DMS53 (cell line): ENCODE results near the gene MILR1.

Experiments
- DNase-seq: peaks from one replicate; lab custom pipeline; 2025; lab: John Stamatoyannopoulos, UW

MILR1 gene

DNA sequence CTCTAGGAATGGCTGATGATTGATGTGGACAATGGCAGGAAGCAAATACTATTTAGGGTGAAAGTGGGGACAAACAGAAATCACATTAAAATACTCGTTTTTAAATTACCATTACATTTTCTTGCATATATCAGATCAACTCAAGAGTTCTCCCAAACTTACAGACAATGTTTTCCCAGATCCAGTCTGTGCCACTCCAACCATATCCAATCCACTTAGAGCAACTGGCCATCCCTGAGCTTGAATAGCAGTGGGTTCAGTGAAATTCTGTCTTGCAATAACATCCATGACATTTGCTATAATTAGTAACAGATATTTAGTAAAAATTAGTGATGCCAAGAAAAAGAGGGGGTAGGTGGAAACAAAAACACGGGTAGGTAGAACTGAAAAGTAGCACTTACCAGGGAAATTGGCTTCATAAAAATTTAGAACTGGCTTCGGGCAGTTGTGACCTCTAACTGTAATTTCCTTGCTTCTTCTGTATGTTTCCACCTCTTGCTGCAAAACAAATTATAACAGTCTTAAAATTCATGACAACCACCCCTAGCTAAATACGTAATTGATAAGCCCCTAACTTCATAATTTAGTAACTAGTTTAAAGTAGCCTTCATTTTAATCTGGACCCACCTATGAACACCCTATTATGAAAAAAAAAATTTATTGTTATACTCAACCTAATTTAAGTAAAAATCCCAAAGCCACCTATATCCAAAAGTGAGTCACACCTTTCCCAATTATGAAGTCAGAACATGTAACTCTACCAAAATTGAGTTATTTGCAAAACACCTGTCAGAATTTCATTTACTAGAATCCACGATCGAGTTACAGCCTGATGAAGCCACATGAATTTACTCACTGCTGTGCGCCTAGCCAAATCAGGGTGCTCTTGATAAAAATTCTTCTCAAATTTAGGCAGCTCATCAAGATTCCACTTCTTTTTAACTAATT, 55.2 kb downstream of the MILR1 start:
- DNase-seq: no peak

DNA sequence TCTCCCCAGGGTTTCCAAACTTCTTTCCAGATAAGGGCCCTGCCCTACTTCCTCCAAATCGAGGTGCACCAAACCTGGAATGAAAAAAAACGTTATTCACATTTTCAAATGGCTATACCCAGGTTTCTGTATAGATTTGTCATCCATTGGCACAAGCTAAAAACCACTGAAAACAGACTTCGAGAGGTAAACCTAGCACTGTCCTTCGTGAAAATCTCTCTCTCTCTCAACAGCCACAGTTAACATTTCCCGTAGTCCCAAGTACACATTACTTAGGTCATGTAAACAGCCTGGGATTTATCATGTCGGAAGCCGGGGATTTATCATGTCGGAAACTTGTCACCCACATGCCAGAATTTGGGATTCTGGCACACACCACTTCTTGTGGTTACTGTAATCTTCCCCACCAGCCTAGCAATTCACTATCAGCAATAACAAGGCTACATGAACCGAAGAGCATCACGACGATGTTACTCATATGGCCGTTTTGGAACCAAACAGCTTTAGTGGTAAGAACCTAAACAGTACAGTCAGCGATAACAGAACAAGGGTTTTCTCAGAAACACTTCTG, 55.9 kb downstream of the MILR1 start:
- peak; percentile 39 for DNase-seq

DNA sequence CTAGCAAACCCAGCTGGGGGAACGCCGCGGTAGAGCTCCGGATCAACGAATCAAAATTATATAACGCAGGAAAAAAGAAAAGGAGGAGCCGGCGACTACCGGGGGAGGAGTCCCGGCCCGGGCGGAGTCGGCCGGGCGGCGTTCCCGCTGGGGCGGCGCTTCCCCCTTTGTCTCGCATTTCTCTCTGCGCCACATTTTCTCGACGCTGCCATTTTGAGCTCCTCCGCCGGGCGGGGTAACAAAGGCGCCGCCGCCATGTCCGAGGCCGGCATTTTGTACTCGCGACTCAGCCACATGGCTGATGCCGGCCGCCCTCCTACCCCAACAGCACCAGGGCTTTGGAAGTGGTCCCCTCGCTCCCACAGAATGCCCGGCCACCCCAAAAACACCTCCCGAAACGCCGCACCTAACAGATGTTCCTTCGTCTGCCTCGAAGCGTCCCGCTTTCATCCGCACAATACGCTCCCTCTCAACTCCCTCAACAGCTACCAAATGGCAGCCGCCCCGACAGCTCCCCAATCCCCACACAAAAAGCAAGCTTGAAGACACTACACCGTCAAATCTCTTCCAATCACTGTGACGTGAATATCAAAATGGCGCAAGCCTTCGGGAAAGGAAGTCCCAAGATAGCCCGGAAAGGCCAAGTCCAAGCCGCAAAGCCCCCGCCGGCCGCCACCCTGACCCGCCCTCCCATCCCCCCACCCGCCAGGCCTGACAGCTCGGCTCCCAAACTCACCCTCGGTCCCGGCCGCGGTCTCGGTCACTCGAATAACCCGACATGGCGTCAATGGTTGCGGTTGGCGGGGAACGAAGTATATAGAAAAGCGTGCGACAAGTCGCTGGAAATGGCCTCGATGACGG, 56.7 kb downstream of the MILR1 start:
- DNase-seq: peak; percentile 88

DNA sequence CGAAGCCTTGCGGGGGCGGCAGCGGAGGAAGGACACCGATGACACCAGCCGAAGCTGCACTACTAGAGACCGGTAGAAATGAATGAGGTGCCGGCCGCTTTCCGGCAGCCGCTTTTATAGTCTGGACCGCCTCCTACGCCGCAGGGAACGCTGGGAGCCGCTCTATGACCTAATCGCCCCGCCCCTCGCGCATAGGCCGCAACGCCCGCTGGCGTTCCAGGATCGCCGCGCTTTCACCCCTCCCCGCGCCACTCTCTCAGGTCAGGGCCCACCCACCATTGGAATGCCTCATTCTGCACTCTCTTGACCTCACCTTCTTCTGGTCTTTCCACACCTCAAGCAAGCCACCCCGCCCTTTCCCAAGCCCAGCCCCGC, 57.3 kb downstream of the MILR1 start, which contains the start of gene DDX5:
DDX5 (minus strand) TSS at position 89 of the 375 bp plus-strand sequence. CDS start 170 bp downstream, outside the sequence.
- DNase-seq: peak; percentile 98

DNA sequence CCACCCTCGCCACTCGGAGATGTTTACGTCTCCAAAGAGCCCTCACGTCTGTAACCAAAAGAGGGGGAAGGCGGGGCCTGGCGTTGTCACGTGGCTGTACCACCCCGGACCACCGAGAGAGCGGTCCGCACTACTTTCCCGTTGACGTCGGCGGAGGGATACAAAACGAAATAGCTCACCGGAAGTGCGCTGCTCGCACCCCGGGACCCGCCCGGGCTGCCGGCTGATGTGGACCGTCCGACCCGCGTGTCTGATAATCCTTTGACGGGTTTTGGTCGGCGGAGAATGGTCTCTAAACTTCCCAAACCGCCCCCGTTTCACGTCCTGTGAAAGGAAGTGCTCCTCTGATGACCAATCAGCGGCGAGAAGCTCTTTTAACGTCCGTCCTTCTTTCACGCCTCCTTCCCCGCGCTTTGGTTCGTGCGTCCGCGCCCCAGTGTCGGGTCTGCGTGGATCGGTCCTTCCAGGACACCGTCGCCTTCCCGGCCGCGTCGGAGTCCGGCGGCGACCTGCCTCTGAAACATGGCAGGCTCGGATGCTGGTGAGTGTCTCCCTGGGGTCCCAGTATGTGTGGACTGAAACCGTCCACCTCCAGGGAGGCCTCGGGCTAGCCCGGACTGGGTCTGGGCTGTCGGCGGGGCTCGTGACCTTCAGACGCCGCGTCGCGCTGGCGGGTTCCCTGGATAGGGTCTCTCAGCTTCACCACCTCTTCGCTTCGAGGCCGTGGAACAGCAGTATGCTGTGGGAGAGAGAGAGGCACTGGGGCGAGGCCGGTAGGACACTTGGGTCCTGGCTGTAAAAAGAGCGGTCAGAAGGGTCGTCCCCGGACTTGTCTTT, 57.9 kb downstream of the MILR1 start, which contains the start of gene CEP95:
CEP95 (plus strand) TSS at position 402 of the 837 bp plus-strand sequence; CDS start at position 523, 121 bp downstream.
- DNase-seq: peak; percentile 98

DNA sequence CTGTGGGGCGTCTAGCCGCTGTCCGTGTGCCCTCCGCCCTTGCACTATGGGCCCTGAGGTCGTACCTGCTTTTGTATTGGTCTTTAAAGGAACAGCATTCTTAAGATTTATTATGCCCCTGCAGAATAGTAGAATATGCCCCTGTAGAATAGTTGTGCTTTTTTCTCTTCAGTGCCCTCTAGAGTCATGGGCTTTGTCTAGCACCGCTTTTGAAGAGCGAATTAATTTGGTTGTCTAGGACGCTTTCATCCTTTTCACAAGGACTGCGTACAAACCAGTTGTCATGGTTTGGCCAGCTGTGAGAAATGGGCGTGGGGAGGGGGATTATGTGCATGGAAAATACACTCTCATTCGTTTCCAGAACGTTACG, 58.5 kb downstream of the MILR1 start:
- DNase-seq: peak; percentile 63

DNA sequence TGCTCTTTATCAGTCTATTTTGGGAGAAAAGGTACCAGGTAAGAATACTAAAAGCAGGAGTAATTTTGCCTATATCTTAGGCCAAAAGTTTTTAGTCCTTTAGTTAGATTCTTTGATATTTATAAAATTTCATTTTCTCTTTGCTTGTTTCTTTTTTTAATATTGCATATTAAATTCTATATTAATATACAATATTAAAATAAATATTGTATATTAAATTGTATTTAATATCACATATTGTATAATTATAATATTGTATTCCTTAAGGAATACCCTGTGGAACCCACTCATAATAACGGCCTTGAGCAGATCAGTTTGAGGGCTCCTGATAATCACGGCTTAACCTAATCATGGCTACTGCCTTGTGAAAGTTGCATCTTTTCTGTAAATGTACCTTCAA, 59.8 kb downstream of the MILR1 start:
- DNase-seq: no peak

DNA sequence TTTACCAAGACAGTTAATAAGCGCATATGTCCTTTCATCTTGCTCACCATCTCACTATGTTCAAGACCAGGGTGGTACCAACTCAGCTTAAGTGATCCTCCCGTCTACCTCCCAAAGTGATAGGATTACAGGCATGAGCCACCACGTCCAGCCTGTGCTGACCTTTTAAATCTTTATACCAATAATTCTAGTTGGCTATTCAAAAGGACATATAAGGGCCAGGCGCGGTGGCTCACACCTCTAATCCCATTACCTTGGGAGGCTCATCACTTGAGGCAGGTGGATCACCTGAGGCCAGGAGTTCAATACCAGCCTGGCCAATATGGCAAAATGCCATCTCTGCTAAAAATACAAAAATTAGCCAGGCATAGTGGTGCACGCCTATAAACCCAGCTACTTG, 60.3 kb downstream of the MILR1 start:
- no peak for DNase-seq

DNA sequence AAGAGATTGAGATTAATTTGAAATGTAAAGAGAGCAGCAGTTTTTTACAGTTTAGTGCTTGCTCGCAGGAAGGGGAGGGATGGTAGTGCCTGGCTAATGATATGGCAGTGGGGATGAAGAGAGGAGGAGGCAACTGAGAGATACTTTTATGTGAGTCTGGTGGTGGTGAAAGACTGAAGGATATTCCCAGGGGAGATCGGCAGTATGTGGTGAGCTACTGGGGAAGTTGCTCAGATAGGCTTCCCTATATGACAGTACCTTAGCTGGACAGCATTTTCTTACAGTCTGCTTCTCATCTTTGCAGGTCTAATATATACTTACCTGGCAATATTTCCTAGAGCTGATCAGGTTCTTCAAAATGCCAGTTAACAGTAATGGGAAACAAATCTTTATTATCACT, 66.5 kb downstream of the MILR1 start:
- DNase-seq: no peak

DNA sequence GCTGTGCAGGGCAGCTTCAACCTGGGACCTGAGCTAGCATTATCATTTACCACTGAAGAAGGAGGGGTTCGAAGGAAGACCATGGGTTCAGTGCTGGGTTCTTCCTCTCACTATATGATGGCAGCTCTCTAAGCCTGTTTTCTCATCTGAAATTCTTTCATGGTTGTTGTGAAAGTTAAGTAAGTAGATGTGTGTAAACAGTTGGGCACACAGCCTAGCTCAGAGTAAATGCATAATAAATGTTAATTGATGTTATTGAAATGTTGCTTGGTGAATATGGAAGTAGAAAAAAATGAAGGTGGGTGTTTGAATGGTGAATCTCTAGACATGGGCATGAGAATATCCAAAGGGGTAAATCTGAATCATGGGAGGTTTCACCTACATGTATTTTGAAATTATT, 66.9 kb downstream of the MILR1 start:
- DNase-seq: no peak
